Cardiac muscle cell (in vitro differentiated cells and primary cell): ENCODE measurements around the gene KCNMB2. TPM values are rescaled to one million over a fixed set of nuclear protein-coding genes. Genes with fewer than 3 reads are reported as not detected.
A peak's percentile ranks its signal among the peaks of the same experiment; 100 is the strongest.

ENCODE experiments used
- DNase-seq, 2 donors: peaks; one replicate each; pipeline versions ENCODE4 v3.0.0 to v3.0.0-alpha.2; 2010 to 2017; ENCODE audit warnings: low read depth in 1 of 2, low spot score in 1 of 2
- H3K27ac ChIP-seq: fragments of 200-600 bp; sonication (generic); 2 replicates; pipeline ENCODE4 v1.5.1; 2016
- H3K27me3 ChIP-seq: fragments of 200-600 bp; sonication (generic); 2 replicates; pipeline ENCODE4 v1.6.0; 2016; ENCODE audit warnings: control low read depth
- H3K36me3 ChIP-seq: fragments of 200-600 bp; sonication (generic); 2 replicates; pipeline ENCODE4 v1.5.1; 2016; ENCODE audit warnings: control low read depth
- H3K4me1 ChIP-seq: fragments of 200-600 bp; sonication (generic); 2 replicates; pipeline ENCODE4 v1.8.1; 2017; ENCODE audit warnings: low read depth, mild to moderate bottlenecking, mixed run types
- H3K4me3 ChIP-seq: fragments of 200-600 bp; sonication (generic); 2 replicates; pipeline ENCODE4 v1.5.1; 2016; ENCODE audit warnings: mild to moderate bottlenecking
- H3K9me3 ChIP-seq: fragments of 200-600 bp; sonication (generic); 2 replicates; pipeline ENCODE4 v1.5.1; 2017; ENCODE audit warnings: low read depth, mild to moderate bottlenecking, control low read depth
- CTCF ChIP-seq: IDR thresholded peaks from 2 replicates; pipeline ENCODE4 v1.5.1; 2012; ENCODE audit warnings: low read depth, mild to moderate bottlenecking, low read length
- polyA plus RNA-seq: library from polyadenylated mRNA; unstranded; fragments of >200 nt; fragmentation: Nextera tagmentation; extraction: Ambion mirVana; gene quantifications from 2 replicates; pipeline ENCODE4 v1.2.1, GENCODE V29; 2016
- total RNA-seq: library from RNA; depleted of rRNA; stranded (reverse); fragments of >200 nt; gene quantifications from 2 replicates; pipeline ENCODE4 v1.2.3, GENCODE V29; 2016

KCNMB2 gene
- total and polyA plus RNA-seq, 2 experiments from 2014 or later: 0.33 TPM; not detected in 1

GRCh38 chr3:178655488-178655887 lies 119.3 kb downstream of the KCNMB2 start:
- Histone ChIP-seq H3K9me3 (no peaks in the 10 kb centered on the region), H3K27me3 (no peaks in the 10 kb centered on the region), H3K4me1 (no peaks in the 10 kb centered on the region), H3K36me3 (no peaks in the 10 kb centered on the region), H3K27ac (no peak overlapping the region), H3K4me3 (no peak overlapping the region)
- TF ChIP-seq CTCF: no peak
- no peak for DNase-seq

DNA sequence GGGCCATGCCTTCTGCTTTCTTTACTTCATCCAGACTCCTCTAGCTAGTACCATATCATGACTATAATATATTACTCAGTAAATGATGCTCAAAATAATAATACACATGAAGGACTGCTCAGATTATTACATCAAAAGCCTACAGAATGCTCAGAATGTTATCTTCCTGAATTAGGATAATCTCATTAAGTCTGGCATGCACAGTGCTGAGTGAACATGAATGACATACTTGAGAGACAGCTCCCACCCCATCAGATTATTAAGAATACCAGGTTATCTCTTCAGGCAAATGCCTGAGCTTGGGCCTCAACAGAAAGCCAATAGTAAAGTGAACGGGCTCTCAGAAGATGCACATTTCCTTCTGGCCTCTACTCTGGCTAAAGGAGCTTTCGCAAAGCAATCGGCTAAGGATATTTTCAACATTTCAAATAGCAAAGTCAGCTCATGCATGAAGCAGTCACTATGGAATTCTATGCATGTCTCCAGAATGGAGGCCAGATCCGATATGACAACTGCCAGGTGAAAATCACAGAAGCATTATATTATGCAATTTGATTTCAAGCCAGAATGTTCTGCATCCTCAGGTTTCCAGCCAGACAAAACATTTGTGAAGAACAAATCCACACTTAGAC lies 122.6 kb downstream of the KCNMB2 start:
- no peak overlapping the region for H3K27ac ChIP-seq
- no peaks in the 10 kb centered on the region for H3K27me3 ChIP-seq
- TF ChIP-seq CTCF: no peak
- DNase-seq: peak in 1 of 2 donors; percentile 16
- H3K9me3 ChIP-seq: no peaks in the 10 kb centered on the region
- no peak overlapping the region for H3K4me3 ChIP-seq
- no peaks in the 10 kb centered on the region for H3K4me1 ChIP-seq
- no peaks in the 10 kb centered on the region for H3K36me3 ChIP-seq

DNA sequence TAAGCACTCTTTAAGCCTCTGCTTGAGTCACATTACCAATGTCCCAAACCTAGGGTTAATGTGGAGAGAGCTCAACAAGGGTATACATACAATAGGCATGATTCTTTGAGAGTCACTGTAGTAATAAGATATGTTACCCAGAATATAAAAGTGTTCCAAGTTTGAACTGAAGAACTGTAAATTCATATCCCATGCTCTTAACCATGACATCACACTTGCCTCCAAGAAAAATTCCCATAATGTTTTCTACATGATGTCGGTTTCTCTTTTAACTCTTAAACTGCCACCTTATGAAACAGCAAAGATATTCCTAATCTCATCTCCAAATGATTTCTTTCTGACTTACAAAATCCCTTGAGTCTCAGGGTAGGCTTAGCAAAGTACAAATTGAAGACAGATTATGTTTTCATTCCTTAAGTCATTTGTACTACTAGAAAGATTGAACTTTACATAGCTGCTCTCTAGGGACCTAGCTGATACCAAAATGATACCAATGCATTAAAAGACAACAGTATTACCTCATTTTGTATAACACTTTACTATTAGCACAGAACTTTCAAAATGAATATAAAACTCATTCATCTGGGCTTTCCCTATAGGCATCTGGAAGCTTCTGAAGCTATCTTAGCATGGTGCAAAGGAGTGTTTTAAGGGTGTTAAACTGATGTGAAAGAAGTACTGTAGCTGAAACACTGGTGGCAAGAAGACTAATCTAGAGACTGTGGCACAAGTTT lies 127.1 kb downstream of the KCNMB2 start:
- H3K4me1 ChIP-seq: peaks cover 28% of the 10 kb centered on the region
- H3K4me3 ChIP-seq: no peak overlapping the region
- H3K27me3 ChIP-seq: no peaks in the 10 kb centered on the region
- H3K9me3 ChIP-seq: no peaks in the 10 kb centered on the region
- TF ChIP-seq CTCF: no peak
- H3K27ac ChIP-seq: no peak overlapping the region
- no peak for DNase-seq
- H3K36me3 ChIP-seq: no peaks in the 10 kb centered on the region

- no peaks in the 10 kb centered on the region for H3K27me3 ChIP-seq
- no peak for TF ChIP-seq CTCF
- H3K36me3 ChIP-seq: no peaks in the 10 kb centered on the region
- peak overlapping the region; percentile 61 for H3K27ac ChIP-seq
- no peaks in the 10 kb centered on the region for H3K9me3 ChIP-seq
- peak; percentile 61 to 64 for DNase-seq
- peaks cover 41% of the 10 kb centered on the region for H3K4me1 ChIP-seq
- no peak overlapping the region for H3K4me3 ChIP-seq
Measured at GRCh38 chr3:178665747-178666146, 129.5 kb downstream of the KCNMB2 start.

GRCh38 chr3:178669022-178669601 lies 132.9 kb downstream of the KCNMB2 start:
- Histone ChIP-seq H3K4me1 (peaks cover 48% of the 10 kb centered on the region), H3K9me3 (no peaks in the 10 kb centered on the region), H3K4me3 (no peak overlapping the region), H3K27ac (peak overlapping the region; percentile 61), H3K27me3 (no peaks in the 10 kb centered on the region), H3K36me3 (no peaks in the 10 kb centered on the region)
- peak; percentile 22 to 59 for DNase-seq
- TF ChIP-seq CTCF: no peak
